OCI-LY1 (cell line): ENCODE measurements around the gene EXOC6B.

Source experiments
- H2AFZ ChIP-seq: fragments of 200-600 bp; sonication (generic), shearing (Covaris generic); 2 replicates; pipeline ENCODE4 v1.6.0; 2014; ENCODE audit warnings: antibody characterized with exemption, mild to moderate bottlenecking, low read length
- H3F3A ChIP-seq: fragments of 200-600 bp; sonication (generic), shearing (Covaris generic); 2 replicates; pipeline ENCODE4 v1.6.0; 2014; ENCODE audit warnings: mild to moderate bottlenecking, antibody characterized with exemption, low read length, moderate library complexity; ENCODE audit not compliant: insufficient read depth
- H3K27ac ChIP-seq: fragments of 200-600 bp; sonication (generic); 2 replicates; pipeline ENCODE4 v1.5.1; 2014; ENCODE audit warnings: low read length, mixed run types, mild to moderate bottlenecking, low read depth; ENCODE audit not compliant: poor library complexity, severe bottlenecking
- H3K27me3 ChIP-seq: fragments of 200-600 bp; sonication (generic); 2 replicates; pipeline ENCODE4 v1.6.0; 2014; ENCODE audit warnings: antibody characterized with exemption, mild to moderate bottlenecking, low read length, moderate library complexity; ENCODE audit not compliant: insufficient read depth
- H3K36me3 ChIP-seq: fragments of 200-600 bp; sonication (generic); 2 replicates; pipeline ENCODE4 v1.6.1; 2014; ENCODE audit warnings: mild to moderate bottlenecking, antibody characterized with exemption, low read length, moderate library complexity, mixed read lengths; ENCODE audit not compliant: insufficient read depth
- H3K4me1 ChIP-seq: fragments of 200-600 bp; sonication (generic); 2 replicates; pipeline ENCODE4 v1.5.1; 2014; ENCODE audit warnings: mild to moderate bottlenecking, low read length, moderate library complexity; ENCODE audit not compliant: insufficient read depth, severe bottlenecking
- H3K4me2 ChIP-seq: fragments of 200-600 bp; sonication (generic), shearing (Covaris generic); 2 replicates; pipeline ENCODE4 v1.6.1; 2014; ENCODE audit warnings: low read length
- H3K4me3 ChIP-seq: fragments of 200-600 bp; sonication (generic); 2 replicates; pipeline ENCODE4 v1.5.1; 2014; ENCODE audit warnings: low read length, low read depth, mild to moderate bottlenecking, mixed read lengths; ENCODE audit not compliant: poor library complexity, severe bottlenecking
- H3K79me2 ChIP-seq: fragments of 200-600 bp; shearing (Covaris generic); 2 replicates; pipeline ENCODE4 v1.6.1; 2016; ENCODE audit warnings: mixed run types, low read length, mixed read lengths; ENCODE audit not compliant: insufficient read depth
- H3K9ac ChIP-seq: fragments of 200-600 bp; sonication (generic), shearing (Covaris generic); 2 replicates; pipeline ENCODE4 v1.6.1; 2014; ENCODE audit warnings: mild to moderate bottlenecking, low read length, mixed read lengths
- H3K9me2 ChIP-seq: fragments of 200-600 bp; sonication (generic), shearing (Covaris generic); 2 replicates; pipeline ENCODE4 v1.6.1; 2014; ENCODE audit warnings: low read depth, mild to moderate bottlenecking, low read length, mixed read lengths
- H3K9me3 ChIP-seq: fragments of 200-600 bp; shearing (Covaris generic); 2 replicates; pipeline ENCODE4 v1.6.1; 2014; ENCODE audit warnings: low read length, mixed read lengths
- H4K20me1 ChIP-seq: fragments of 200-600 bp; sonication (generic), shearing (Covaris generic); 2 replicates; pipeline ENCODE4 v1.6.0; 2016; ENCODE audit warnings: mild to moderate bottlenecking, low read length; ENCODE audit not compliant: insufficient read depth
- EZH2 ChIP-seq: fragments of 200-600 bp; sonication (generic), shearing (Covaris generic); IDR thresholded peaks from 2 replicates; pipeline ENCODE4 v1.8.0; 2017; ENCODE audit warnings: borderline replicate concordance, mixed run types, mild to moderate bottlenecking, antibody characterized with exemption, low read length, moderate library complexity, mixed read lengths
- TF ChIP-seq, protein P1 (sequence below): fragments of 200-600 bp; sonication (generic), shearing (Covaris generic); IDR thresholded peaks from 2 replicates; pipeline ENCODE4 v1.5.1; 2017; ENCODE audit warnings: mild to moderate bottlenecking, antibody characterized with exemption, low read length, moderate library complexity, mixed read lengths

Gene EXOC6B

DNA sequence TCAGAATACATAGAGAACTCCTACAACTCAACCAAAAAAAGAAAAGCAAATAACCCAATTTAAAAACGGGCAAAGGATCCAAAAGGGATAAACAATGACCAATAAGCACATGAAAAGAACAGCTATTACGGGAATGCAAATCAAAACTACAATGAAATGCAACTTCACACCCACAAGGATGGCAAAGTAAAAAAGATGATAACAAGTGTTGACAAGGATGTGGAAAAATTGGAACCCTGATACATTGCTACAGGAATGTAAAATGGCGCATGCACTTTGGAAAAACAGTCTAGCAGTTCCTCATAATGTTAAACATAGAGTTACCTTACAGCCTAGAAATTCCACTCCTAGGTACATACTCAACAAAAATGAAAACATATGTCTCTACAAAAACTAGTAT is 4.7 kb downstream of the EXOC6B start:
- no peak overlapping the region for H3K27ac ChIP-seq
- no peak overlapping the region for H3K4me3 ChIP-seq
- H3K27me3 ChIP-seq = no peaks in the 10 kb centered on the region
- H3K9ac ChIP-seq = no peak overlapping the region
- no peaks in the 10 kb centered on the region for H3K79me2 ChIP-seq
- H2AFZ ChIP-seq = no peak overlapping the region
- H3K9me2 ChIP-seq = no peaks in the 10 kb centered on the region
- no peak overlapping the region for H3K4me2 ChIP-seq
- H3K4me1 ChIP-seq = no peaks in the 10 kb centered on the region
- no peaks in the 10 kb centered on the region for H3K9me3 ChIP-seq
- H4K20me1 ChIP-seq = no peaks in the 10 kb centered on the region
- no peaks in the 10 kb centered on the region for H3K36me3 ChIP-seq
- no peaks in the 10 kb centered on the region for H3F3A ChIP-seq
- TF ChIP-seq, protein P1, sequence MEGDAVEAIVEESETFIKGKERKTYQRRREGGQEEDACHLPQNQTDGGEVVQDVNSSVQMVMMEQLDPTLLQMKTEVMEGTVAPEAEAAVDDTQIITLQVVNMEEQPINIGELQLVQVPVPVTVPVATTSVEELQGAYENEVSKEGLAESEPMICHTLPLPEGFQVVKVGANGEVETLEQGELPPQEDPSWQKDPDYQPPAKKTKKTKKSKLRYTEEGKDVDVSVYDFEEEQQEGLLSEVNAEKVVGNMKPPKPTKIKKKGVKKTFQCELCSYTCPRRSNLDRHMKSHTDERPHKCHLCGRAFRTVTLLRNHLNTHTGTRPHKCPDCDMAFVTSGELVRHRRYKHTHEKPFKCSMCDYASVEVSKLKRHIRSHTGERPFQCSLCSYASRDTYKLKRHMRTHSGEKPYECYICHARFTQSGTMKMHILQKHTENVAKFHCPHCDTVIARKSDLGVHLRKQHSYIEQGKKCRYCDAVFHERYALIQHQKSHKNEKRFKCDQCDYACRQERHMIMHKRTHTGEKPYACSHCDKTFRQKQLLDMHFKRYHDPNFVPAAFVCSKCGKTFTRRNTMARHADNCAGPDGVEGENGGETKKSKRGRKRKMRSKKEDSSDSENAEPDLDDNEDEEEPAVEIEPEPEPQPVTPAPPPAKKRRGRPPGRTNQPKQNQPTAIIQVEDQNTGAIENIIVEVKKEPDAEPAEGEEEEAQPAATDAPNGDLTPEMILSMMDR = no peak
- no peak for TF ChIP-seq EZH2

DNA sequence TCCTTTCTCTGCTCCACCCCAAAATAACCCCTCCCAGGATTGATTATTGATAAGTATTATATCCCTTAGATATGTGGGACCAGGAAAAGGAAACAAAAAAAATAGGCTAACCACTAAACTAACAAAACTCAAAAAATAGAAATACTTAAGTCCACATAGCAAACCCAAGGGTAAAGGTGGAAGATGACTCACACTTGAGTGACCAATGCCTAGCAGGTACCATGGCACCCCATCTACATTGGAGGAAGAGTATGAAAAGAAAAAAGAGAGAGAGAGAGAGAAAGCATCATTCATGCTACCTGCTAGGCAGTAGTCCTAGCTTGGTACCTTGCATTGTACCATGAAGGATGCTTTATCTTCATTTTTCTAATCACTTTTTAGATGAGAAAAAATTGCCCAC is 6.3 kb downstream of the EXOC6B start:
- TF ChIP-seq, protein P1 = no peak
- no peak for TF ChIP-seq EZH2
- H3K27ac ChIP-seq = no peak overlapping the region
- H3K36me3 ChIP-seq = no peaks in the 10 kb centered on the region
- no peak overlapping the region for H3K9ac ChIP-seq
- no peaks in the 10 kb centered on the region for H3K4me1 ChIP-seq
- H3F3A ChIP-seq = no peaks in the 10 kb centered on the region
- H3K4me3 ChIP-seq = no peak overlapping the region
- H3K4me2 ChIP-seq = no peak overlapping the region
- H3K9me2 ChIP-seq = no peaks in the 10 kb centered on the region
- H3K9me3 ChIP-seq = no peaks in the 10 kb centered on the region
- H2AFZ ChIP-seq = no peak overlapping the region
- H4K20me1 ChIP-seq = no peaks in the 10 kb centered on the region
- no peaks in the 10 kb centered on the region for H3K79me2 ChIP-seq
- no peaks in the 10 kb centered on the region for H3K27me3 ChIP-seq

DNA sequence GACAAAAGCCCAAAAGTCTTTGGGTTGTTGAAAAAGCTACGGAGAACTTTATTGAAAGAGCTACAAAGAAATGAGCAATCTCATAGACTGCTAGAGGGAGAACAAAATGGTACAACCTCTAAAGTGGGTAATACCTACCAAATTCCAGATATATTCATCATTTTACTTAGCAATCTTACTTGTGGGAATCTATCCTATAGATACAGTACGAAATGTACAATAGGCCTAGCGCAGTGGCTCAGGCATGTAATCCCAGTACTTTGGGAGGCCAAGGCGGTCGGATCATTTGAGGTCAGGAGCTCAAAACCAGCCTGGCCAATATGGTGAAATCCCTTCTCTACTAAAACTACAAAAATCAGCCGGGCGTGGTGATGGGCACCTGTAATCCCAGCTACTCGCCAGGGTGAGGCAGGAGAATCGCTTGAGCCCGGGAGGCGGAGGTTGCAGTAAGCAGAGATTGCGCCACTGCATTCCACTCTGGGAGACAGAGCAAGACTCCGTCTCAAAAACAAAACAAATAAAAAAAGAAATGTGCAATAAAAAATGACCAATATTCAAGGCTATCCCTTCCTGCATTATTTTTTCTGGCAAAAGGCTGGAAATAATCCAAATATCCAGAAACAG is 10.1 kb downstream of the EXOC6B start:
- no peak overlapping the region for H2AFZ ChIP-seq

More for the DNA sequence above, 10.1 kb downstream of the EXOC6B start:
- Histone ChIP-seq H3K9me3 (no peaks in the 10 kb centered on the region), H3K79me2 (no peaks in the 10 kb centered on the region), H3K9me2 (no peaks in the 10 kb centered on the region), H3K27ac (no peak overlapping the region), H3K4me2 (no peak overlapping the region), H3K27me3 (no peaks in the 10 kb centered on the region), H3K4me1 (no peaks in the 10 kb centered on the region), H4K20me1 (no peaks in the 10 kb centered on the region), H3K9ac (no peak overlapping the region), H3F3A (no peaks in the 10 kb centered on the region), H3K4me3 (no peak overlapping the region), H3K36me3 (no peaks in the 10 kb centered on the region)
- no peak for TF ChIP-seq EZH2
- TF ChIP-seq, protein P1 = no peak
